GM21737 (cell line): ENCODE data around the gene MTR.
"Not testable (repeated sequence)": the region's sequence is repeated elsewhere in the genome, so short reads cannot be mapped to it uniquely, and the experiment has no call there.

Source experiments
- ATAC-seq: cut with Tn5 transposase; IDR thresholded peaks from one replicate; pipeline ENCODE4 v1.9.1; 2021; ENCODE audit warnings: mild to moderate bottlenecking, moderate library complexity; ENCODE audit not compliant: unreplicated experiment

MTR gene

GRCh38 chr1:236829085-236829484, 34.0 kb downstream of the MTR start:
- ATAC-seq, result no peak

- ATAC-seq, result no peak
Measured at GRCh38 chr1:236830116-236830515, 35.0 kb downstream of the MTR start.

- ATAC-seq, result no peak
Measured at GRCh38 chr1:236830560-236830959, 35.5 kb downstream of the MTR start.

GRCh38 chr1:236833575-236833974, 38.5 kb downstream of the MTR start:
- no peak for ATAC-seq

DNA sequence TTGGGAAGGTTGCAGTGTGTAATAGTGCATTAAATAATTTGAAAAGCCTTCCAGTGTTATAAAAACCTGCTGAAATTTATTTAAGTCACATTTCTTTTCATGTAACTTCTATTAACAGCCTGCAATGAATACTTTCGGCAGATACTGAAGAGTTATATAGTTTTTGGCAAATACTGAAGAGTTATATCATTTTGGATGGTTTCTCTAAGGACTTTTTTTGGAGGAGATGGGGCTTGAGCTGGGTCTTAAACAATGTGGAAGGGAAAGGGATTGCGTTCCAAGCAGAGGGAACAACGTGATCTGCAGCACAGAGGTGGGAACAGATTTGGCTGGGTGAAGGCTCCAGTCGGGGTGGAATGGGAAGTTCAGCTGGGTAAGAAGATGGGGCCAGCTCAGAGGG, 39.8 kb downstream of the MTR start:
- ATAC-seq, result no peak

DNA sequence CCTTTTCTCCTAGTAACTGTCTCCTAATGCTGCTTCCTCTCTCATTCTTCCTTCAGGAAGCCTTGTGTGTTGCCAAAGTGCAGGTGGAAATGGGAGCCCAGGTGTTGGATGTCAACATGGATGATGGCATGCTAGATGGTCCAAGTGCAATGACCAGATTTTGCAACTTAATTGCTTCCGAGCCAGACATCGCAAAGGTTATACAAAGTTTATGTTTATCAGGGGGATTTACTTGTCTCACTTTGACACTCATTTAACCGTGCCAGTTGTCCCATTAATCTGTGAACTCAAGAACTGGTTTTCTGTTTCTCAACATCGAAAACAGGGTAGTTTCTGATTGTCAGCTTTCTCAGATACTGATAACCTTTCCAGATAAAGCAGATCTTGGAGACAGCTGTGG, 40.4 kb downstream of the MTR start:
- ATAC-seq, result no peak

GRCh38 chr1:236836157-236836556, 41.1 kb downstream of the MTR start:
- no peak for ATAC-seq

DNA sequence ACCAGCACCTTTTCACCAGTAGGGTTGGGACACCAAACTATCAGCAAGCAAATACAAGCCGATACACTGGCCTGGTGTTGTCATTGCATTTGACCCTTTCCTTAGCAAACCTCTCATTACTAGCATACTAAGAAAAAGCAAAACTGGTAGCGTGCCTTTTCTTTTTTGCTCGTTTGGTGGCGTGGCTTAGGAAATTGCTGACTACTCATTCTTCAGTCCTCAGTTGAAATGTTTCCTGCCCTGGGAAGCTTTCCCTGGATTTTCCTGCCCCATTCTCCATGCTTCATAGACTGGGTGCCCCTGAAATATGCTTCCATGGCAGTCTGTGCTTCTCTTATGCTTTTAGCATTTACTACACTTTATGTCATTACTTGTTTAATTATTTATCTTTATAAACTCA, 42.0 kb downstream of the MTR start:
- ATAC-seq, result no peak

DNA sequence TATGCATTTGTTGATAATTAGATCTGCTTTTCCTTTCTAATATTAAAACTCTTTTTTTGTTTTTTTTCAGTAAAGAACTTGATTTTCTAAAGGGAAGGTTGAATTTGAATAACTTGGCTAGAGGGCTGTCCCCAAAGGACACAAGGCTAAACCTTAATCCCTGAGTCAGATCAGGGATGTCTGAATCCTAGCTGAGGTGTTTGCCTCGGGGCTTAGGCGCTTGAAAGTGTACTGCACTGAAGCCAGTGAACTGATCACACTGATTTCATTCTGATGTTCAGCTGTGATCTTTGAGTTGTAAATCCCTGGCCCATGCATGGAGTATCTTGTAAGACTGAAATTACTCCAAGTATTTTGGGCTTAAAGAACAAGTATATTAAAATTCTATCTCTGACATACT, 42.8 kb downstream of the MTR start:
- no peak for ATAC-seq

DNA sequence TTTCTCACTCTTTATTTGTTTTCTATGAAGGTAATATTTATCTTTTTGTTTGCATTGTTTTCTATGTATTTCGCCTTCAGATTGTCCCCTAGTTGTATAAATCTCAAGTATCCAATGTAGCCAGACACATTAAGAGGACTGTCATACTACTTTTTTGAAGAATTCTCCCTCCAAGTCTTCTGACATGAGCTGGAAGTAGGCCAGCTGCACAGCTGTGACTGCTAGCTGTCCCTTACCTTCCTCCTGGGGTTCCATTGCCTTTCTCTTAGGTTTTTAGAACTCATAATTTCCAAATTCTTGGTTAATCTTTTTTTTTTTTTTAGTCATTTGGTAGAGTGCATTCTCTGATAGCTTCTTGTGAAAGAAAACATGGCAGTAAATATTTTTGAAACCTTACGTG, 46.2 kb downstream of the MTR start:
- no peak for ATAC-seq

DNA sequence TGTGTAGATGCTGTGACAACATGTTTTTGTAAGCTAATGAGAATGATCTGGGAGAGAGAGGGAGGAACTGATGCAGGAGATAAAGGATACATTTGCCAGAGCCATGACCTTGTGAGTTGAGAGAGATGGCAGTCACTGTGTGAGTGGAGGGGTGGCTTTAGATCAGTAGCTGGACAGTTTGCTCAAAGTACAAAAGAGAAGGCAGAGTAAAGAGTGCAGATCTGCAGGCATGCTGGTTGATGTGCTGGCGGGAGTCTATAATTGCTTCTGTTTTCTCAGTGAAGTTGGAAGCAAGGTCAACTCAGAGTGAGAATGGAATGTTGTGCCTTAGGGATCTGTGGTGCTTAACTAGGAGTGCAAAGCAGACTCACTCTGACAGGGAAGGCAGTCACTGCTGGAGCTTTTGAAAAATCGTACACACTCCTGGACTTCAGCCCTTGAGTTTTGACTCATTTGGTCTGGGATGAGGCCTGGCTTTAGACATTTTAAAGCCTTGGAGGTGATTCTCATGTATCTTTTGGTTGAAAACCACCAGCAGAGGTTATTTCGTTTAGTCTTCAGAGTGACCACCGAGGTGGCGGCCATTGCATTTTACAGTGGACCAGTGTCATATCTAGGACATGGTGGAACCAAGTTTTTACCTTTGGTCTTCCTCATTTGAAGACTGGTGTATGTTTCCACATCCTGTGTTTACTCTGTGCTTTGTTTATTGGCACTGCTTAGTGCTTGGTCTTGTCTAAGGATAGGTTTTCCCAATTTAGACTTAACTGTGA, 49.6 kb downstream of the MTR start:
- no peak for ATAC-seq

DNA sequence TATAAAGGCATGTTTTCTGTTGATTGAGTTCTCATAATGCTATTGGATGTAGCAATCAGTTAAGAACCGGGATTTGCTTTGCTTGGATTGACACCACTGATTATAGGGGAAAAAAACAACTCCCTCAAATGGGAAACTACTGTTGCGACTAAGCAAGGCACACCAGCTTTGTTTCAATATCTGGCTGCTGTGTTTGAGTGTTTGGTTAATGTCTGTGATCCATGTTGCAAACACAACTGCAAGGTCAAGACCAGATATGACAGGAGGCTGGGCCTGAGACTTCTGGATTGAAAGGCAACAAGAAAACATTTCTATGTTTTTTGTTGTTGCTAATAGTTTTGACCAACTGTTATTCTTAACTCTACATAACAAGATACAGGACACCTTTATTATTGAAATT, 50.7 kb downstream of the MTR start:
- ATAC-seq, result no peak

DNA sequence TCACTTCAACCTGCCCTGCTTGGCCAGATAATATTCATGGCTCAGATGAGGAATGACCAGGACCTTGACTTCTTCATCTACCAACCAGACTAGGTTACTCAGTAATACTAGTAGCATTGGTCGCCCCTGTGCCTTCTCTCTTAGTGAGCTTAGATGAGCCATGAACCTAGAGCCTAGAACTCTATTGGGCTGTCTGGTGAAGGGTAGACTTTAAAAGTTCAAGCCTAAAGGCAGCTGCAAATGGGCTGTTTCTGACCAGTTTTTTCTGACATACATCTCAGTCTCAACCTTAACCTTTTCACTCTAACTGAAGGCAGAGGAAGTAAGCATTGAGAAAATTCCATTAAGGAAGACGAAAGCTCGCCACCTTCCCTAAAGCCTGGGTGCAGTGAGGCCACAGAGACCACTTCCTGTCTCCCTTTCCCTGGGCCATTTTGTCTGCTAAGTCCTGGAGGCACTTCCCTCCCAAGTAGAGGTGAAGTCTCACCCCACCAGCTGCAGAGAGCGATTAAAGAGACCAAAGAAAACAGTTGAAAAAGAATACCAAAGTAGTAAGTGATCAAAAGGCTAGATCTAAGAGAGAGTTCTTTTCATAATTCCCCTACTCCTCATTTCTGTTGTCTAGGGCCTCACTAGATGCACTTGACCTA, 53.3 kb downstream of the MTR start:
- no peak for ATAC-seq

GRCh38 chr1:236850077-236850979, 55.2 kb downstream of the MTR start:
- no peak for ATAC-seq

DNA sequence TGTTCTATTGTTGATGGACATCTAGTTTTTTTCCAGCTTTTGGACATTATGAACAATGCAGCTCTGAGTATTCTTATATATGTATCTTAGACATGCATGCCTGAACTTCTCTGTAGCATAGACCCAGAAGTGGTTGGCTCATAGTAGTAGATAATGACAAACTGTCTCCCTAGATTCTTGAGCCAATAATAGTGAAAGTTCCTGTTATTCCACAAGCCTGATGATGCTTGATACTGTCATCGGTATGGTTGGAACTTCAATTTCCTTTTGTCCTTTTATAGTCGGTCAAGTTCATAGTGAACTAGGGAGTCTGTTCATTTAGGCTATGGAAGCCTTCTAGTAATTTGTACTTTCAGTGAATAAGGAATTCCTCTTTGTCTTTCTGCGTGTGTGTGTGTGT, 56.8 kb downstream of the MTR start:
- no peak for ATAC-seq

DNA sequence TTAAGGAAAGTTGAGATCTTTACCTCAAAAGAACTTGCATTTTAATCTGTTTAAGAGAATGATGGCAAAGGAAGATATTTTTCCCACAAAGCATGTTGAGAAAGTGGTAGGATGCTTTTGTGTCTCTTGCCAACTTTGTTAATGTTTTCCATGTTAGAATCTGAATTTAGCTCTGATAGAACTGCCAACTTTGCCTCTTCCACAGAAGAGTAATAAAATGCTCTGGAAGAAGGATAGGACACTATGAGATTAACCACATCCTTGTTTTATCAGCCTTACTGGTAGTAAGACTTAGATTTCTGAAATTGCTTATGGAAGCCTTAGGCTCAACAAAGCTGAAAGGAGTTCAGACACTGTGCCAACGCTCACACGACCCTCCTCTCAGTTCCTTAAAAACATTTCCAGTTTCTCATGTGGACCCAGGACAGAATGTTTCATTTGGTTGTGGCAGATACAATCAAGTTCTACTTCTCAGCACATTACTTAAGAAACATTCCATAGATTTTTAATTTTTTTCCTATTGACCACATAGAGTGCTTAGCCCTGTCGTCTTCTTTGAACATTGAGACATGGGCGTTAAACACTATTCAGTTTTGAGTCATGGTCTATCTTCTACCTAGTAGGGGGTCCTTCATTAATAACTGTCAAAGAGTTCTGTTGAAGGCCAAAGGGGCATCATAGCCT, 59.0 kb downstream of the MTR start:
- no peak for ATAC-seq

DNA sequence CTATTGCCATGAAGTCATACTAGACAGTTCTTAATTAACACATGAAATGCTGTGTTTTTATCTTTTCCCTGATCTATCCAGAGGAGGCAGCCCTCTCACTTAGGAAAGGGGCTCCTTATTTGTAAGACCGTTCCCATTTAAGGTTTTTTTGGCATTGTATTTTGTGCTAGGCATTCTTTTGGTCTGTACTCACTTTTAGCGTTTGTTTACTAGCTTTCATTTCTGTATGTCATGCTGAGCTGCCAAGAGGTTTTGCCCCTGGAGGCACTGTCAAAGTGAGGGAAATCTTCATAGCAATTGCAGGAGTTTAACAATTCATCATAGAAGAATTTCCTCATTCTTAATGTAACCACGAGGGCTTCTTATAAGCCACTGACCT, 59.5 kb downstream of the MTR start:
- no peak for ATAC-seq

GRCh38 chr1:236856649-236857048, 61.6 kb downstream of the MTR start:
- ATAC-seq, result not testable (repeated sequence)

GRCh38 chr1:236858165-236858564, 63.1 kb downstream of the MTR start:
- ATAC-seq, result no peak

GRCh38 chr1:236860101-236860500, 65.0 kb downstream of the MTR start:
- no peak for ATAC-seq

DNA sequence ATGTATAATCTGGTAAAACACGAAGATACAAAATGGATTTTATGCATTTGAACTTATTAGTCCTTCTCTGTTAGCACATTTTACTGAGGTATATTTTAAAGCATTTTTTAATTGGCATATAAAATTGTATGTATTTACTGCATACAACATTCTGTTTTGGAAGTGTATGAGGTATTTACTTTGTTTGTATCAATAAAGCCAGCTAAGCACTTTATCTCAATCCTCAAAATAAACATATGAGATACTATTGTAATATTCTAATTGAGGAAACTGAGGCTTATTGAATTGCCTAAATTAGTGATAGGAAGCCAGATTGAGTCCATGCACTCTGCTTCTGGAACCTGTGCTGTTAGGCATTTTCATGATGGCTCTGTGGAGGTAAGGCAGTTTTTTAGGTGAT, 65.6 kb downstream of the MTR start:
- no peak for ATAC-seq
